ENCODE data around the gene KLHDC4.

KLHDC4 gene

DNA sequence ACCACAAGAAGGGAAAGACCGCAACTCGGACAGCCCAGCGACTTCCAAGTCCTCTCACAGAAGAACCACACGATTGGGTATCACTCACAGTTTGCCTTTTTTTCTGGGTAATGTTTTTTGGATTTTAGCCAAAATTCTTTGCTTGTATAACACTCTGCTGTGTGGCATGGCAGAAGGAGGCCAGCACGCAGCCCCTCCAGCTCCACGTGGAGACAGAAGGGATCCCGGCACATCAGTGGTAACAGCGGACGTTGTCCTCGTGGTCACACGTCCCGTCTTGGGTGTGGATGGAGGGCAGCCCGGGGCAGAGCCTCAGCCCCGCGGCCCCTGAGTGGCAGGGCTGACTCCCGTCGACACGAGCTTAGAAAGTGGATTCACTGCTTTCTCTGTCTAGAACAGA is 69.1 kb downstream of the KLHDC4 start:
- TF ChIP-seq, protein P1, sequence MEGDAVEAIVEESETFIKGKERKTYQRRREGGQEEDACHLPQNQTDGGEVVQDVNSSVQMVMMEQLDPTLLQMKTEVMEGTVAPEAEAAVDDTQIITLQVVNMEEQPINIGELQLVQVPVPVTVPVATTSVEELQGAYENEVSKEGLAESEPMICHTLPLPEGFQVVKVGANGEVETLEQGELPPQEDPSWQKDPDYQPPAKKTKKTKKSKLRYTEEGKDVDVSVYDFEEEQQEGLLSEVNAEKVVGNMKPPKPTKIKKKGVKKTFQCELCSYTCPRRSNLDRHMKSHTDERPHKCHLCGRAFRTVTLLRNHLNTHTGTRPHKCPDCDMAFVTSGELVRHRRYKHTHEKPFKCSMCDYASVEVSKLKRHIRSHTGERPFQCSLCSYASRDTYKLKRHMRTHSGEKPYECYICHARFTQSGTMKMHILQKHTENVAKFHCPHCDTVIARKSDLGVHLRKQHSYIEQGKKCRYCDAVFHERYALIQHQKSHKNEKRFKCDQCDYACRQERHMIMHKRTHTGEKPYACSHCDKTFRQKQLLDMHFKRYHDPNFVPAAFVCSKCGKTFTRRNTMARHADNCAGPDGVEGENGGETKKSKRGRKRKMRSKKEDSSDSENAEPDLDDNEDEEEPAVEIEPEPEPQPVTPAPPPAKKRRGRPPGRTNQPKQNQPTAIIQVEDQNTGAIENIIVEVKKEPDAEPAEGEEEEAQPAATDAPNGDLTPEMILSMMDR (IDR thresholded peaks at IDR 0.05; ENCODE audit: low read length): no peak
- TF ChIP-seq EZH2phosphoT487 (IDR thresholded peaks at IDR 0.05; ENCODE audit: low read length) (no peak), EZH2 (optimal IDR thresholded peaks at IDR 0.05; ENCODE audit: low read depth, low read length) (no peak)
- Histone ChIP-seq H3K4me3 (ENCODE audit: low read length) (no peak overlapping the region), H2AFZ (ENCODE audit: low read length) (no peak overlapping the region), H3K27ac (ENCODE audit: low read length) (no peak overlapping the region), H3K9me3 (replicated peaks; ENCODE audit: insufficient read depth, low read length) (no peaks in the 10 kb centered on the region), H3K79me2 (ENCODE audit: low read length) (no peaks in the 10 kb centered on the region), H4K20me1 (ENCODE audit: insufficient read depth, low read length) (no peaks in the 10 kb centered on the region), H3K9me2 (replicated peaks; ENCODE audit: insufficient read depth, low read length) (no peaks in the 10 kb centered on the region), H3K4me2 (ENCODE audit: low read depth, low read length) (no peak overlapping the region), H3K9ac (ENCODE audit: low read length) (no peak overlapping the region), H3F3A (ENCODE audit: insufficient read depth, low read length) (no peaks in the 10 kb centered on the region), H3K27me3 (replicated peaks; ENCODE audit: insufficient read depth, low read length) (no peaks in the 10 kb centered on the region), H3K36me3 (replicated peaks; ENCODE audit: insufficient read depth, low read length) (no peaks in the 10 kb centered on the region), H3K4me1 (ENCODE audit: low read length) (no peaks in the 10 kb centered on the region)
- DNase-seq: no peak

DNA sequence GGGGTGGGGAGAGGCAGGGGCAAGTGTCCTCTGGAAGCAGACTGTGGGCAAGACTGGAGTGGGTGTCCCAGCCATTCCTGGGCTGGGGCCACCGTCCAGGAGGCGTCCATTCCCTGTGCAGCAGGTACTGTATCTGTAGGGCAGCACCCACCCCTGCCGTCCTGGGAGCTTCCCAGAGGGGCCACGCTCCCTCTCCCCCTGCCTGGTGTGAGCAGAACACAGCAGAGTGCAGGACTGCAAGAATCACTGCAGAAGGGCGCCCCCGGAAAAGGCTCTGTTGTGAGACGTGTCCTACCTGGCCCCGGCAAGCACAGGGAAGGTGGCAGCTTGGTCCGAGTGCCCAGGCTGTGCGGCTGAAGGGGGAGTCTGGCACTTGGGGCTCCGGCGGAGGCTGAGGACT is 70.3 kb downstream of the KLHDC4 start:
- H3K9ac ChIP-seq (ENCODE audit: low read length): no peak overlapping the region
- H4K20me1 ChIP-seq (ENCODE audit: insufficient read depth, low read length): no peaks in the 10 kb centered on the region
- no peak overlapping the region for H3K27ac ChIP-seq (ENCODE audit: low read length)
- H3F3A ChIP-seq (ENCODE audit: insufficient read depth, low read length): no peaks in the 10 kb centered on the region
- H3K36me3 ChIP-seq (replicated peaks; ENCODE audit: insufficient read depth, low read length): no peaks in the 10 kb centered on the region
- DNase-seq: no peak
- H3K27me3 ChIP-seq (replicated peaks; ENCODE audit: insufficient read depth, low read length): no peaks in the 10 kb centered on the region
- no peak overlapping the region for H3K4me3 ChIP-seq (ENCODE audit: low read length)
- H3K4me1 ChIP-seq (ENCODE audit: low read length): no peaks in the 10 kb centered on the region
- H3K9me3 ChIP-seq (replicated peaks; ENCODE audit: insufficient read depth, low read length): no peaks in the 10 kb centered on the region
- H3K4me2 ChIP-seq (ENCODE audit: low read depth, low read length): no peak overlapping the region
- no peak overlapping the region for H2AFZ ChIP-seq (ENCODE audit: low read length)
- no peaks in the 10 kb centered on the region for H3K9me2 ChIP-seq (replicated peaks; ENCODE audit: insufficient read depth, low read length)
- no peak for TF ChIP-seq EZH2 (optimal IDR thresholded peaks at IDR 0.05; ENCODE audit: low read depth, low read length)
- TF ChIP-seq, protein P1 (IDR thresholded peaks at IDR 0.05; ENCODE audit: low read length): no peak
- TF ChIP-seq EZH2phosphoT487 (IDR thresholded peaks at IDR 0.05; ENCODE audit: low read length): no peak
- H3K79me2 ChIP-seq (ENCODE audit: low read length): no peaks in the 10 kb centered on the region

DNA sequence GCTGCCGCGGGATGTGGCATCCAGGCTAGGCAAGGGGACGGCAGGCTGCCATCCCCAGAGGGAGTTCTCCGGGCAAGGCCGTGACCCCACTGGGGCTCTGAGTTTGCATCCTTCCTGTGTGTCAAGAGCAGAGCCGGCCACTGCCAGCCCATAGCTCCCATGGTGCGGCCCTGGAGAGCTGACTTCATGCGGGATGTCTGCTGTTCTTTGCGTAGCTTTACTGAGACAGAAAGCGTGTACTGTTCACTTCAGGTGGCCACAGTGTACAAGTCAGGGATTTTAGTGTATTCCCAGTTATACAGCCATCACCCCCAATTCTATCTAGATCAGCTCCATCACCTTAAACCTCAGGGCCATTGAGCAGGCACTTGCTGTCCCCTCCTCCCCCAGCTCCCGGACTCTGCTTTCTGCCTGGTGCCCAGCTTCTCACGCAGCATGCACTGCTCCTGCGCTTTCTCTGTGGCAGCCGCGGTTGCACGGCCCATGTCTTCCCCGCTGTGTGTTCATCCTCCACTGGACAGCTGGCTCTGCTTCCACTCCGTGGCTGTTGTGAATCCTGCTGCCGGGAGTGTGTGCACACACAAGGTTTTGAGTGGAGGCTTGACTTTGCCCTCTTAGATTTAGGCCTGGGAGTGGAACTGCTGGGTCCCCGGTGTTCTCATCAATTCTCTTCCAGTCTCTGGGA is 71.2 kb downstream of the KLHDC4 start:
- no peak overlapping the region for H3K4me2 ChIP-seq (ENCODE audit: low read depth, low read length)
- no peaks in the 10 kb centered on the region for H3K9me3 ChIP-seq (replicated peaks; ENCODE audit: insufficient read depth, low read length)
- no peaks in the 10 kb centered on the region for H3K4me1 ChIP-seq (ENCODE audit: low read length)
- no peak overlapping the region for H3K4me3 ChIP-seq (ENCODE audit: low read length)
- no peak overlapping the region for H2AFZ ChIP-seq (ENCODE audit: low read length)
- no peaks in the 10 kb centered on the region for H3K36me3 ChIP-seq (replicated peaks; ENCODE audit: insufficient read depth, low read length)
- no peak overlapping the region for H3K9ac ChIP-seq (ENCODE audit: low read length)
- no peaks in the 10 kb centered on the region for H3F3A ChIP-seq (ENCODE audit: insufficient read depth, low read length)
- no peak overlapping the region for H3K27ac ChIP-seq (ENCODE audit: low read length)
- H3K79me2 ChIP-seq (ENCODE audit: low read length): no peaks in the 10 kb centered on the region
- TF ChIP-seq EZH2 (optimal IDR thresholded peaks at IDR 0.05; ENCODE audit: low read depth, low read length) (no peak), EZH2phosphoT487 (IDR thresholded peaks at IDR 0.05; ENCODE audit: low read length) (no peak)
- TF ChIP-seq, protein P1 (IDR thresholded peaks at IDR 0.05; ENCODE audit: low read length): no peak
- no peaks in the 10 kb centered on the region for H3K27me3 ChIP-seq (replicated peaks; ENCODE audit: insufficient read depth, low read length)
- DNase-seq: no peak
- no peaks in the 10 kb centered on the region for H4K20me1 ChIP-seq (ENCODE audit: insufficient read depth, low read length)
- no peaks in the 10 kb centered on the region for H3K9me2 ChIP-seq (replicated peaks; ENCODE audit: insufficient read depth, low read length)

Data from MM.1S (cell line).